GM12878 (cell line): Measurements from ENCODE around the gene ITIH6. TPM values are rescaled to one million over a fixed set of nuclear protein-coding genes. Genes with fewer than 3 reads are reported as not detected.

Experiments used
- ATAC-seq: fragments of 200-7000 bp; cut with Tn5 transposase; 3 replicates; pipeline ENCODE4 v1.9.1; 2020; ENCODE audit warnings: mild to moderate bottlenecking, moderate library complexity
- BruUV-seq: library from RNA; stranded (reverse); fragments of 400-500 nt; replicated peaks from 2 replicates; lab custom pipeline; 2021; lab: Mats Ljungman, UMichigan
- CTCF ChIA-PET: fragments of 300-600 bp; sonication (Branson Sonifier 250); formaldehyde crosslinking; extraction: SDS; loops from one replicate; lab custom pipeline; 2021; ENCODE audit warnings: inconsistent platforms; lab: Yijun Ruan, JAX
- POLR2A ChIA-PET: fragments of 350-600 bp; formaldehyde crosslinking; extraction: SDS; loops from one replicate; lab custom pipeline; 2021; ENCODE audit warnings: inconsistent platforms; lab: Charles Lee
- RAD21 ChIA-PET: fragments of 300-600 bp; sonication (Branson Sonifier 250); formaldehyde crosslinking; loops from one replicate; lab custom pipeline; 2023; ENCODE audit warnings: antibody characterized with exemption; ENCODE audit not compliant: unreplicated experiment; lab: Charles Lee
- SMC1A ChIA-PET: fragments of 300-600 bp; sonication (Branson Sonifier 250); formaldehyde crosslinking; loops from one replicate; lab custom pipeline; 2023; ENCODE audit not compliant: unreplicated experiment, uncharacterized antibody; lab: Charles Lee
- DNase-seq: peaks from one replicate; pipeline ENCODE4 v3.0.0-alpha.2; 2011; ENCODE audit warnings: low read depth, low spot score
- FAIRE-seq: peaks from 3 replicates; lab custom pipeline; 2011; peaks lifted over from hg19 to GRCh38; lab: Jason Lieb, UNC
- H2AFZ ChIP-seq: 2 replicates; pipeline ENCODE4 v1.6.0; 2011; ENCODE audit warnings: low read depth, low read length, control low read depth; ENCODE audit not compliant: control insufficient read depth
- H3K27ac ChIP-seq: 2 replicates; pipeline ENCODE4 v1.5.1; 2011; ENCODE audit warnings: control low read depth; ENCODE audit not compliant: control insufficient read depth, insufficient read depth
- H3K27me3 ChIP-seq, 2 experiments: replicated peaks in 1 of 2; 2 replicates each; pipeline versions ENCODE4 v1.6.0 to v1.6.1; 2011; ENCODE audit warnings: low read length in 1 of 2; ENCODE audit not compliant: control insufficient read depth in 2 of 2, insufficient read depth in 2 of 2
- H3K36me3 ChIP-seq, 2 experiments: 2 replicates each; pipeline ENCODE4 v1.5.1; 2011; ENCODE audit warnings: low read length in 1 of 2; ENCODE audit not compliant: control insufficient read depth in 2 of 2, insufficient read depth in 2 of 2
- H3K4me1 ChIP-seq: 2 replicates; pipeline ENCODE4 v1.6.1; 2011; ENCODE audit warnings: mild to moderate bottlenecking, low read length, moderate library complexity, mixed read lengths; ENCODE audit not compliant: control insufficient read depth, insufficient read depth
- H3K4me2 ChIP-seq: 2 replicates; pipeline ENCODE4 v1.6.0; 2011; ENCODE audit warnings: control low read depth; ENCODE audit not compliant: control insufficient read depth, insufficient read depth
- H3K4me3 ChIP-seq: fragments of 200-600 bp; sonication (generic); 2 replicates; pipeline ENCODE4 v1.5.1; 2016
- H3K79me2 ChIP-seq: 2 replicates; pipeline ENCODE4 v1.6.0; 2011; ENCODE audit warnings: low read length; ENCODE audit not compliant: control insufficient read depth, insufficient read depth
- H3K9ac ChIP-seq: 2 replicates; pipeline ENCODE4 v1.8.0; 2011; ENCODE audit warnings: low read length, control low read depth, mixed read lengths; ENCODE audit not compliant: control insufficient read depth, insufficient read depth
- H3K9me3 ChIP-seq: replicated peaks from 3 replicates; pipeline ENCODE4 v1.5.1; 2011; ENCODE audit warnings: mild to moderate bottlenecking, low read length; ENCODE audit not compliant: control insufficient read depth, insufficient read depth
- H4K20me1 ChIP-seq: 2 replicates; pipeline ENCODE4 v1.6.0; 2011; ENCODE audit not compliant: control insufficient read depth, insufficient read depth
- CREM ChIP-seq: IDR thresholded peaks from 2 replicates; pipeline ENCODE4 v1.6.1; 2014; ENCODE audit warnings: antibody characterized with exemption, low read depth
- E2F8 ChIP-seq: fragments of 450-650 bp; IDR thresholded peaks from 2 replicates; pipeline ENCODE4 v1.6.1; 2018; ENCODE audit warnings: mild to moderate bottlenecking, low read depth, moderate library complexity; ENCODE audit not compliant: partially characterized antibody
- EP300 ChIP-seq, 2 experiments: fragments of 150-350 bp in 1 of 2; IDR thresholded peaks; 2 replicates each; pipeline ENCODE4 v1.6.1; 2011 to 2012; ENCODE audit warnings: low read depth in 2 of 2, low read length in 2 of 2, borderline replicate concordance in 1 of 2, improper control_type of control experiment in 1 of 2, inconsistent platforms in 1 of 2; ENCODE audit not compliant: control insufficient read depth in 1 of 2
- WGBS: methylation state at CpG from one replicate; pipeline ENCODE4 v1.1.6; 2016; ENCODE audit warnings: low lambda C conversion rate; ENCODE audit not compliant: insufficient replicate concordance, insufficient coverage; ENCODE audit errors: missing lambda C conversion rate; 5-methylcytosine and 5-hydroxymethylcytosine counted together
- in situ Hi-C: fragments of 300-500 bp; cut with MboI; formaldehyde crosslinking; loops from 9 replicates; pipeline ENCODE4 v1.14.3; 2018; ENCODE audit warnings: mixed read lengths
- intact Hi-C: fragments of 100-400 bp; cut with micrococcal nuclease; formaldehyde crosslinking; loops from one replicate; pipeline ENCODE4 v1.14.2; 2022; ENCODE audit not compliant: unreplicated experiment
- polyA plus RNA-seq, 11 experiments: library from polyadenylated mRNA; depleted of rRNA in 4 of 11; unstranded in 6 of 11; stranded (reverse) in 5 of 11; fragments of >200 nt; fragmentation: Nextera tagmentation in 4 of 11; fragmentation: Illumina TruSeq in 1 of 11; extraction: Ambion mirVana in 4 of 11; extraction: Trizol in 1 of 11; gene quantifications; 1 replicate in 1 of 11; 2 replicates in 10 of 11; pipeline versions ENCODE4 v1.2.1 to v1.2.3, GENCODE V29; 2011 to 2016; ENCODE audit warnings: inconsistent platforms in 2 of 11, missing spikeins in 2 of 11, low read depth in 1 of 11
- total RNA-seq, 4 experiments: library from RNA; depleted of rRNA in 3 of 4; stranded (reverse); fragments of >200 nt in 3 of 4; fragmentation: Illumina TruSeq in 1 of 4; extraction: Trizol in 1 of 4; gene quantifications; 2 replicates each; pipeline versions ENCODE4 v1.2.1 to v1.2.3, GENCODE V29; 2013 to 2021

The ITIH6 gene
- total and polyA plus RNA-seq, 10 of the 15 experiments (the other 5 are each of a cell fraction or from before 2014, with no cell fraction given) = not detected

GRCh38 chrX:54748626-54749025 is 49.4 kb downstream of the ITIH6 start:
- Histone ChIP-seq H3K79me2 (no peaks in the 10 kb centered on the region), H3K4me2 (no peak overlapping the region), H3K27me3 (no peaks in the 10 kb centered on the region), H3K27ac (no peak overlapping the region), H4K20me1 (no peaks in the 10 kb centered on the region), H2AFZ (no peak overlapping the region), H3K4me1 (no peaks in the 10 kb centered on the region), H3K4me3 (no peak overlapping the region), H3K9me3 (no peaks in the 10 kb centered on the region), H3K36me3 (no peaks in the 10 kb centered on the region), H3K9ac (no peak overlapping the region)
- in situ Hi-C loops (no loop called here), intact Hi-C loops (no loop called here)
- POLR2A ChIA-PET = no interaction called here
- FAIRE-seq (no peak), DNase-seq (no peak), ATAC-seq (no peak)
- TF ChIP-seq EP300 (IDR thresholded peaks at IDR 0.05; ENCODE audit: borderline replicate concordance in 1 of 2, control insufficient read depth in 1 of 2, low read depth in 2 of 2, low read length in 2 of 2) = no peak
- no peak for TF ChIP-seq CREM
- TF ChIP-seq E2F8 = no peak
- CTCF ChIA-PET = no interaction called here
- SMC1A ChIA-PET = no interaction called here
- RAD21 ChIA-PET = no interaction called here
- no TSS peak for BruUV-seq
- WGBS = 6% methylated on average over 1 of the region's 1 CpG
